Thyroid gland (tissue), 4 donors: ENCODE measurements around the gene LIMS1.

ENCODE experiments used
- POLR2A ChIP-seq, 2 donors: fragments of 450-650 bp; IDR thresholded peaks; one replicate each; pipeline ENCODE4 v1.6.1; 2017; ENCODE audit warnings: antibody characterized with exemption in 2 of 2, mild to moderate bottlenecking in 2 of 2, moderate library complexity in 1 of 2
- TF ChIP-seq, protein P1 (sequence below), 6 experiments: fragments of 200-600 bp in 3 of 6; fragments of 450-650 bp in 3 of 6; sonication (generic) in 3 of 6; IDR thresholded peaks; one replicate each; pipeline ENCODE4 v1.5.1; 2016 to 2019; ENCODE audit warnings: antibody characterized with exemption in 6 of 6, mild to moderate bottlenecking in 2 of 6, inconsistent platforms in 1 of 6, moderate library complexity in 1 of 6

DNA sequence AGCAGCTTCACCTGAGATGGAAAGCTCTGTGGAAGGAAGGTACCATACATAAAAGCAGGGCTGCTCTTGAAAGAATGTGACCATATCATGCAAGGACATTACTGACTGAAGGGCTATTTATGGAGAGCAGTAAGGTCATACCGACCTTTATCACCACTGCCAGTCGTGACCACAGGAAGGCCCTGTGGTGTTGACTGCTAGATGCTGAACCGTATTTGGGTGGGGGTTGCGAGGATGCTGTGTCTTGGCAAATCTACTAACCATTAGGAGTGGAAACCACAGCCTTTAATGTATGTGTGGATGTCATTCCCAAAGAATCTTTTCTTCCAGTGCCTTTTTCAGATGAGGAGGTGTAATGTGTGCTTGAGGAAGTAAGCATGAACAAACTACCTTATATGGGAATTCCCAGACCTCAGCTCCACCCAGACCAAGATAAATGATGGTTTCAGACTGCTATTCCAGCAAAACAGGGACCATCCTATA, 60.8 kb downstream of the LIMS1 start:
- TF ChIP-seq, protein P1, sequence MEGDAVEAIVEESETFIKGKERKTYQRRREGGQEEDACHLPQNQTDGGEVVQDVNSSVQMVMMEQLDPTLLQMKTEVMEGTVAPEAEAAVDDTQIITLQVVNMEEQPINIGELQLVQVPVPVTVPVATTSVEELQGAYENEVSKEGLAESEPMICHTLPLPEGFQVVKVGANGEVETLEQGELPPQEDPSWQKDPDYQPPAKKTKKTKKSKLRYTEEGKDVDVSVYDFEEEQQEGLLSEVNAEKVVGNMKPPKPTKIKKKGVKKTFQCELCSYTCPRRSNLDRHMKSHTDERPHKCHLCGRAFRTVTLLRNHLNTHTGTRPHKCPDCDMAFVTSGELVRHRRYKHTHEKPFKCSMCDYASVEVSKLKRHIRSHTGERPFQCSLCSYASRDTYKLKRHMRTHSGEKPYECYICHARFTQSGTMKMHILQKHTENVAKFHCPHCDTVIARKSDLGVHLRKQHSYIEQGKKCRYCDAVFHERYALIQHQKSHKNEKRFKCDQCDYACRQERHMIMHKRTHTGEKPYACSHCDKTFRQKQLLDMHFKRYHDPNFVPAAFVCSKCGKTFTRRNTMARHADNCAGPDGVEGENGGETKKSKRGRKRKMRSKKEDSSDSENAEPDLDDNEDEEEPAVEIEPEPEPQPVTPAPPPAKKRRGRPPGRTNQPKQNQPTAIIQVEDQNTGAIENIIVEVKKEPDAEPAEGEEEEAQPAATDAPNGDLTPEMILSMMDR (IDR thresholded peaks at IDR 0.05) = no peak
- TF ChIP-seq POLR2A (IDR thresholded peaks at IDR 0.05) = no peak
